ENCODE data around the gene TMEM121. TPM values are rescaled to one million over a fixed set of nuclear protein-coding genes. Genes with fewer than 3 reads are reported as not detected.
"Not testable (repeated sequence)": the region's sequence is repeated elsewhere in the genome, so short reads cannot be mapped to it uniquely, and the experiment has no call there.

Gene TMEM121
- polyA plus RNA-seq, 1 donor (not counting 4 experiments of a cell fraction or from before 2014, with no cell fraction given) = 0.18 TPM

DNA sequence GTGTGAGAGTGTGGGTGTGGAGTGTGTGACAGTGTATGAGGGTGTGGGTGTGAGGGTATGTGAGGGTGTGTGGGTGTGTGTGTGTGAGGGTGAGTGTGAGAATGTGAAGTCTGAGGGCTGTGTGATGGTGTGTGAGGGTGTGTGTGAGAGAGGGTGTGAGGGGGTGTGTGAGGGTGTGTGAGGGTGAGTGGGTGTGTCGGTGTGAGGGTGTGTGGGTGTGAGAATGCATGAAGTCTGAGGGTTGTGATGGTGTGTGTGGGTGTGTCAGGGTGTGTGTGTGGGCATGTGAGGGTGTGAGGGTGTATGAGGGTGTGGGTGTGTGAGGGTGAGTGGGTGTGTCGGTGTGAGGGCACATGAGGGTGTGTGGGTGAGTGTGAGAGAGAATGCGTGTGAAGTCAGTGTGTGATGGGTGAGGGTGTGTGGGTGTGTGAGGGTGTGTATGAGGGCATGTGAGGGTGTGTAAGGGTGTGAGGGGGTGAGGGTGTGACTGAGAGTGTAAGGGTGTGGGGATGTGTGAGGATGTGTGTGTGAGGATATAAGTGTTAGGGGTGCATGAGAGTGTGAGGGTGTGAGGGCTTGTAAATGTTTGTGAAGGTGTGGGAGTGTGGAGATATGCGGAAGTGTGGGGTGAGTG, 36.4 kb downstream of the TMEM121 start:
- FAIRE-seq = no peak

DNA sequence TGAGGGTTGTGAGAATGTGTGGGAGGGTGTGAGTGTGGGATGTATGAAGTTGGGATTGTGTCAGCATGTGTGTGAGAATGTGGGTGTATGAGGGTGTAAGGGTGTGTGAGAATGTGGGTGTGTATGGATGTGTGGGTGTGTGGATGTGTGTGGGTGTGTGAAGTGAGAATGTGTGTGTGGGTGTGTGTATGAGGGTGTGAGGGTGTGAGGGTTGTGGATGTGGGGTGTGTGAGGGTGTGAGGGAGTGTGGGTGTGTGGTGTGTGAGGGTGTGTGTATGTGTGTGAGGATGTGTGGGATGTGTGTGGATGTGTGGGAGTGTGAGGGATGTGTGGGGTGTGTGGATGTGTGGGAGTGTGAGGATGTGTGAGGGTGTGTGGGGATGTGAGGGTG, 37.0 kb downstream of the TMEM121 start:
- Histone ChIP-seq H3K36me3 (ENCODE audit: control insufficient read depth in 2 of 2, extremely low read depth in 1 of 2, insufficient read depth in 2 of 2, low read length in 2 of 2) (no peaks in the 10 kb centered on the region), H3K9ac (ENCODE audit: control insufficient read depth, extremely low read depth, insufficient read depth, low read length) (no peak overlapping the region), H3K4me1 (ENCODE audit: control insufficient read depth, extremely low read depth, insufficient read depth, low read length) (no peaks in the 10 kb centered on the region), H3K4me2 (ENCODE audit: control insufficient read depth, extremely low read depth, insufficient read depth, low read depth, low read length) (no peak overlapping the region), H3K27me3 (ENCODE audit: control insufficient read depth, extremely low read depth, insufficient read depth, low read length) (no peaks in the 10 kb centered on the region), H3K9me1 (ENCODE audit: control insufficient read depth, extremely low read depth, insufficient read depth, low read length) (no peaks in the 10 kb centered on the region), H2AFZ (ENCODE audit: control insufficient read depth, low read length) (no peak overlapping the region), H3K79me2 (ENCODE audit: control insufficient read depth, insufficient read depth, low read length) (no peaks in the 10 kb centered on the region), H3K9me3 (ENCODE audit: control insufficient read depth, low read depth, low read length) (no peaks in the 10 kb centered on the region), H4K20me1 (ENCODE audit: control insufficient read depth, extremely low read depth, insufficient read depth, low read length) (no peaks in the 10 kb centered on the region), H3K27ac (ENCODE audit: control insufficient read depth, insufficient read depth, low read length) (no peak overlapping the region), H3K4me3 (ENCODE audit: control insufficient read depth in 2 of 3, extremely low read depth in 1 of 3, insufficient read depth in 2 of 3, low read depth in 1 of 3, low read length in 3 of 3) (no peak overlapping the region)
- FAIRE-seq (no peak), DNase-seq (ENCODE audit: low read depth, low spot score) (no peak)
- dilution Hi-C loops (cut with MboI; ENCODE audit: extremely low pct_ligation_motif_present, low sequenced_read_pairs) = no loop called here
- TF ChIP-seq EZH2 (IDR thresholded peaks at IDR 0.05; ENCODE audit: low read length) (no peak), CTCF (optimal IDR thresholded peaks at IDR 0.05 in 1 of 3, IDR thresholded peaks at IDR 0.05 in 1 of 3, conservative IDR thresholded peaks at IDR 0.05 in 1 of 3; ENCODE audit: extremely low read depth in 1 of 3, insufficient read depth in 2 of 3, low read length in 3 of 3) (no peak)

More for the DNA sequence above, 36.4 kb downstream of the TMEM121 start:
- Histone ChIP-seq H3K27ac (ENCODE audit: control insufficient read depth, insufficient read depth, low read length) (no peak overlapping the region), H2AFZ (ENCODE audit: control insufficient read depth, low read length) (no peak overlapping the region), H3K9me3 (ENCODE audit: control insufficient read depth, low read depth, low read length) (no peaks in the 10 kb centered on the region), H3K4me3 (ENCODE audit: control insufficient read depth in 2 of 3, extremely low read depth in 1 of 3, insufficient read depth in 2 of 3, low read depth in 1 of 3, low read length in 3 of 3) (no peak overlapping the region), H3K27me3 (ENCODE audit: control insufficient read depth, extremely low read depth, insufficient read depth, low read length) (no peaks in the 10 kb centered on the region), H3K4me1 (ENCODE audit: control insufficient read depth, extremely low read depth, insufficient read depth, low read length) (no peaks in the 10 kb centered on the region), H3K9ac (ENCODE audit: control insufficient read depth, extremely low read depth, insufficient read depth, low read length) (no peak overlapping the region), H3K9me1 (ENCODE audit: control insufficient read depth, extremely low read depth, insufficient read depth, low read length) (no peaks in the 10 kb centered on the region), H3K36me3 (ENCODE audit: control insufficient read depth in 2 of 2, extremely low read depth in 1 of 2, insufficient read depth in 2 of 2, low read length in 2 of 2) (no peaks in the 10 kb centered on the region), H3K4me2 (ENCODE audit: control insufficient read depth, extremely low read depth, insufficient read depth, low read depth, low read length) (no peak overlapping the region), H3K79me2 (ENCODE audit: control insufficient read depth, insufficient read depth, low read length) (no peaks in the 10 kb centered on the region), H4K20me1 (ENCODE audit: control insufficient read depth, extremely low read depth, insufficient read depth, low read length) (no peaks in the 10 kb centered on the region)
- no peak for TF ChIP-seq EZH2 (IDR thresholded peaks at IDR 0.05; ENCODE audit: low read length)
- no peak for TF ChIP-seq CTCF (optimal IDR thresholded peaks at IDR 0.05 in 1 of 3, IDR thresholded peaks at IDR 0.05 in 1 of 3, conservative IDR thresholded peaks at IDR 0.05 in 1 of 3; ENCODE audit: extremely low read depth in 1 of 3, insufficient read depth in 2 of 3, low read length in 3 of 3)
- dilution Hi-C loops (cut with MboI; ENCODE audit: extremely low pct_ligation_motif_present, low sequenced_read_pairs) = no loop called here
- DNase-seq (ENCODE audit: low read depth, low spot score) = no peak

DNA sequence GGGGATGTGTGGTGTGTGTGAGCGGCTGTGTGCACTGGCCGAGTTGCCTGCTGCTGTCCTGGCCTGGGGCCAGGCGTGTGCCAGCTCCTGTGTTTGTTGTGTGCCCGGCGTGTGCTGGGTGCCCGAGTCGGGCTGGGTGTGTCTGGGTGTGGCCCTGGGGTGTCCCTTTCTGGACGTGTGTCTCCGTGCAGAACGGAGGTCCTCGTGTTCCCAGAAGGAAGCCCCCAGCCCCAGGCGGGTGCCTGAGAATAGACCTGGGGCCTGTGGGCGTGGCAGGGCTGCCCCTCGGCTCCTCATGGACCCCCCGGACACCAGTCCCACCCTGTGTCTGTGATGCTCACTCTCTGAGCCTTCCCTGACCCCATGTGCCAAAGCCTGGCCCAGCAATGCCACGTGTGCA, 38.2 kb downstream of the TMEM121 start:
- dilution Hi-C loops (cut with MboI; ENCODE audit: extremely low pct_ligation_motif_present, low sequenced_read_pairs); FAIRE-seq; H3K9me1 ChIP-seq (ENCODE audit: control insufficient read depth, extremely low read depth, insufficient read depth, low read length); H3K4me2 ChIP-seq (ENCODE audit: control insufficient read depth, extremely low read depth, insufficient read depth, low read depth, low read length); H3K4me1 ChIP-seq (ENCODE audit: control insufficient read depth, extremely low read depth, insufficient read depth, low read length); H3K36me3 ChIP-seq (ENCODE audit: control insufficient read depth in 2 of 2, extremely low read depth in 1 of 2, insufficient read depth in 2 of 2, low read length in 2 of 2); DNase-seq (ENCODE audit: low read depth, low spot score); H4K20me1 ChIP-seq (ENCODE audit: control insufficient read depth, extremely low read depth, insufficient read depth, low read length); H3K9ac ChIP-seq (ENCODE audit: control insufficient read depth, extremely low read depth, insufficient read depth, low read length); H3K27ac ChIP-seq (ENCODE audit: control insufficient read depth, insufficient read depth, low read length); H3K9me3 ChIP-seq (ENCODE audit: control insufficient read depth, low read depth, low read length); H3K27me3 ChIP-seq (ENCODE audit: control insufficient read depth, extremely low read depth, insufficient read depth, low read length); H2AFZ ChIP-seq (ENCODE audit: control insufficient read depth, low read length); H3K79me2 ChIP-seq (ENCODE audit: control insufficient read depth, insufficient read depth, low read length); H3K4me3 ChIP-seq (ENCODE audit: control insufficient read depth in 2 of 3, extremely low read depth in 1 of 3, insufficient read depth in 2 of 3, low read depth in 1 of 3, low read length in 3 of 3): not testable (repeated sequence)

Measured in keratinocyte (primary cell).